Gastrocnemius medialis (tissue), 4 donors: ENCODE results near the gene MLPH.

Experiments
- POLR2A ChIP-seq, 2 donors: fragments of 450-650 bp; IDR thresholded peaks; one replicate each; pipeline ENCODE4 v1.6.1; 2017; ENCODE audit warnings: antibody characterized with exemption in 2 of 2, mild to moderate bottlenecking in 2 of 2, moderate library complexity in 2 of 2
- TF ChIP-seq, protein P1 (sequence below), 5 experiments: fragments of 450-650 bp in 3 of 5; fragments of 200-600 bp in 2 of 5; sonication (generic) in 2 of 5; IDR thresholded peaks in 4 of 5; conservative IDR thresholded peaks in 1 of 5; 1 replicate in 4 of 5; 2 replicates in 1 of 5; pipeline ENCODE4 v1.5.1; 2016 to 2019; ENCODE audit warnings: antibody characterized with exemption in 5 of 5, mild to moderate bottlenecking in 3 of 5, moderate library complexity in 3 of 5

- TF ChIP-seq, protein P1, sequence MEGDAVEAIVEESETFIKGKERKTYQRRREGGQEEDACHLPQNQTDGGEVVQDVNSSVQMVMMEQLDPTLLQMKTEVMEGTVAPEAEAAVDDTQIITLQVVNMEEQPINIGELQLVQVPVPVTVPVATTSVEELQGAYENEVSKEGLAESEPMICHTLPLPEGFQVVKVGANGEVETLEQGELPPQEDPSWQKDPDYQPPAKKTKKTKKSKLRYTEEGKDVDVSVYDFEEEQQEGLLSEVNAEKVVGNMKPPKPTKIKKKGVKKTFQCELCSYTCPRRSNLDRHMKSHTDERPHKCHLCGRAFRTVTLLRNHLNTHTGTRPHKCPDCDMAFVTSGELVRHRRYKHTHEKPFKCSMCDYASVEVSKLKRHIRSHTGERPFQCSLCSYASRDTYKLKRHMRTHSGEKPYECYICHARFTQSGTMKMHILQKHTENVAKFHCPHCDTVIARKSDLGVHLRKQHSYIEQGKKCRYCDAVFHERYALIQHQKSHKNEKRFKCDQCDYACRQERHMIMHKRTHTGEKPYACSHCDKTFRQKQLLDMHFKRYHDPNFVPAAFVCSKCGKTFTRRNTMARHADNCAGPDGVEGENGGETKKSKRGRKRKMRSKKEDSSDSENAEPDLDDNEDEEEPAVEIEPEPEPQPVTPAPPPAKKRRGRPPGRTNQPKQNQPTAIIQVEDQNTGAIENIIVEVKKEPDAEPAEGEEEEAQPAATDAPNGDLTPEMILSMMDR (IDR thresholded peaks at IDR 0.05 in 4 of 5, conservative IDR thresholded peaks at IDR 0.05 in 1 of 5) = no peak
- TF ChIP-seq POLR2A (IDR thresholded peaks at IDR 0.05) = no peak
Observed at GRCh38 chr2:237581326-237581725, 94.3 kb downstream of the MLPH start.
